Neural cell (in vitro differentiated cells): ENCODE results near the gene ONECUT2. TPM values are rescaled to one million over a fixed set of nuclear protein-coding genes. Genes with fewer than 3 reads are reported as not detected.
"Not testable (repeated sequence)": the region's sequence is repeated elsewhere in the genome, so short reads cannot be mapped to it uniquely, and the experiment has no call there.

Experiments
- H2AFZ ChIP-seq: fragments of 200-600, 300-800 bp; sonication (generic), shearing (Covaris generic); 2 replicates; pipeline ENCODE4 v1.6.0; 2014; ENCODE audit warnings: low read depth, mild to moderate bottlenecking, antibody characterized with exemption, low read length, moderate library complexity
- H3F3A ChIP-seq: fragments of 200-600 bp; shearing (Covaris generic); 2 replicates; pipeline ENCODE4 v1.6.1; 2016; ENCODE audit warnings: mild to moderate bottlenecking, moderate library complexity, mixed read lengths, antibody characterized with exemption, low read length; ENCODE audit not compliant: insufficient read depth, poor library complexity, severe bottlenecking
- H3K27ac ChIP-seq: fragments of 200-600, 300-800 bp; sonication (generic), shearing (Covaris generic); 2 replicates; pipeline ENCODE4 v1.5.1; 2014; ENCODE audit warnings: mild to moderate bottlenecking, low read length, moderate library complexity
- H3K27me3 ChIP-seq: fragments of 300-800, 200-600 bp; sonication (generic), shearing (Covaris generic); 2 replicates; pipeline ENCODE4 v1.6.0; 2014; ENCODE audit warnings: mild to moderate bottlenecking, low read depth, low read length, moderate library complexity; ENCODE audit not compliant: insufficient read depth
- H3K36me3 ChIP-seq: fragments of 300-800, 200-600 bp; sonication (generic), shearing (Covaris generic); 2 replicates; pipeline ENCODE4 v1.5.1; 2014; ENCODE audit warnings: mild to moderate bottlenecking, antibody characterized with exemption, low read length, moderate library complexity; ENCODE audit not compliant: insufficient read depth
- H3K4me2 ChIP-seq: fragments of 300-800, 200-600 bp; sonication (generic), shearing (Covaris generic); 2 replicates; pipeline ENCODE4 v1.6.0; 2014; ENCODE audit warnings: mild to moderate bottlenecking, low read length
- H3K4me3 ChIP-seq: fragments of 300-800, 200-600 bp; sonication (generic), shearing (Covaris generic); 2 replicates; pipeline ENCODE4 v1.5.1; 2014; ENCODE audit warnings: mild to moderate bottlenecking, low read length, moderate library complexity
- H3K79me2 ChIP-seq: fragments of 200-600 bp; shearing (Covaris generic); replicated peaks from 2 replicates; pipeline ENCODE4 v1.6.0; 2014; ENCODE audit warnings: mild to moderate bottlenecking, low read length, moderate library complexity; ENCODE audit not compliant: insufficient read depth
- H3K9ac ChIP-seq: fragments of 300-800, 200-600 bp; sonication (generic), shearing (Covaris generic); 2 replicates; pipeline ENCODE4 v1.6.1; 2016; ENCODE audit warnings: mild to moderate bottlenecking, low read length, mixed read lengths
- H3K9me2 ChIP-seq: fragments of 200-600 bp; shearing (Covaris generic); 2 replicates; pipeline ENCODE4 v1.6.1; 2016; ENCODE audit warnings: mild to moderate bottlenecking, low read length, mixed read lengths; ENCODE audit not compliant: insufficient read depth
- H3K9me3 ChIP-seq: fragments of 200-600, 300-800 bp; sonication (generic), shearing (Covaris generic); 2 replicates; pipeline ENCODE4 v1.6.1; 2016; ENCODE audit warnings: mild to moderate bottlenecking, mixed run types, low read length, moderate library complexity, mixed read lengths
- H4K20me1 ChIP-seq: fragments of 200-600 bp; shearing (Covaris generic); 2 replicates; pipeline ENCODE4 v1.6.1; 2016; ENCODE audit warnings: mild to moderate bottlenecking, mixed run types; ENCODE audit not compliant: insufficient read depth
- CTCF ChIP-seq: fragments of 450-650 bp; IDR thresholded peaks from 2 replicates; pipeline ENCODE4 v1.5.1; 2014; ENCODE audit warnings: antibody characterized with exemption, mild to moderate bottlenecking, moderate library complexity; ENCODE audit not compliant: poor library complexity, severe bottlenecking
- EP300 ChIP-seq: fragments of 450-650 bp; conservative IDR thresholded peaks from 2 replicates; pipeline ENCODE4 v1.6.1; 2014; ENCODE audit warnings: antibody characterized with exemption, mild to moderate bottlenecking, moderate library complexity; ENCODE audit not compliant: poor library complexity, severe bottlenecking
- MXI1 ChIP-seq: fragments of 450-650 bp; conservative IDR thresholded peaks from 2 replicates; pipeline ENCODE4 v1.6.1; 2014; ENCODE audit warnings: antibody characterized with exemption, mild to moderate bottlenecking; ENCODE audit not compliant: poor library complexity, severe bottlenecking
- POLR2AphosphoS5 ChIP-seq: IDR thresholded peaks from 2 replicates; pipeline ENCODE4 v1.6.1; 2012
- RAD21 ChIP-seq: fragments of 450-650 bp; conservative IDR thresholded peaks from 2 replicates; pipeline ENCODE4 v1.6.1; 2014; ENCODE audit warnings: antibody characterized with exemption, mild to moderate bottlenecking, moderate library complexity
- REST ChIP-seq: IDR thresholded peaks from 2 replicates; pipeline ENCODE4 v1.6.1; 2012; ENCODE audit warnings: borderline replicate concordance
- SMC3 ChIP-seq: fragments of 450-650 bp; conservative IDR thresholded peaks from 2 replicates; pipeline ENCODE4 v1.6.1; 2014; ENCODE audit warnings: antibody characterized with exemption, mild to moderate bottlenecking, moderate library complexity; ENCODE audit not compliant: poor library complexity
- TAF1 ChIP-seq: IDR thresholded peaks from 2 replicates; pipeline ENCODE4 v1.6.1; 2012; ENCODE audit warnings: low read depth
- polyA plus RNA-seq: library from polyadenylated mRNA; depleted of rRNA; stranded (reverse); fragments of >200 nt; gene quantifications from 2 replicates; pipeline ENCODE4 v1.2.3, GENCODE V29; 2014

The ONECUT2 gene
- polyA plus RNA-seq, 1 donor from 2014 or later: 4.3 TPM

GRCh38 chr18:57518533-57518932 lies 83.4 kb downstream of the ONECUT2 start:
- no peak overlapping the region for H3K4me2 ChIP-seq
- H3K79me2 ChIP-seq: no peaks in the 10 kb centered on the region
- no peak overlapping the region for H3K27ac ChIP-seq
- H3K9me2 ChIP-seq: no peaks in the 10 kb centered on the region
- no peak for TF ChIP-seq REST
- TF ChIP-seq CTCF: no peak
- TF ChIP-seq POLR2AphosphoS5: no peak
- no peak for TF ChIP-seq MXI1
- TF ChIP-seq SMC3: no peak
- TF ChIP-seq RAD21: no peak
- H3K36me3 ChIP-seq: no peaks in the 10 kb centered on the region
- H3K4me3 ChIP-seq: no peak overlapping the region
- no peaks in the 10 kb centered on the region for H3F3A ChIP-seq
- H3K27me3 ChIP-seq: no peaks in the 10 kb centered on the region
- H3K9ac ChIP-seq: no peak overlapping the region
- no peaks in the 10 kb centered on the region for H4K20me1 ChIP-seq
- no peaks in the 10 kb centered on the region for H3K9me3 ChIP-seq
- no peak overlapping the region for H2AFZ ChIP-seq

- no peak overlapping the region for H3K4me3 ChIP-seq
- H3K9me3 ChIP-seq: no peaks in the 10 kb centered on the region
- no peaks in the 10 kb centered on the region for H3K9me2 ChIP-seq
- H4K20me1 ChIP-seq: no peaks in the 10 kb centered on the region
- no peak overlapping the region for H2AFZ ChIP-seq
- H3K4me2 ChIP-seq: no peak overlapping the region
- no peaks in the 10 kb centered on the region for H3K36me3 ChIP-seq
- H3K27me3 ChIP-seq: no peaks in the 10 kb centered on the region
- no peak overlapping the region for H3K9ac ChIP-seq
- TF ChIP-seq RAD21 (no peak), EP300 (no peak), TAF1 (no peak), MXI1 (no peak), POLR2AphosphoS5 (no peak), SMC3 (no peak), REST (no peak)
- no peaks in the 10 kb centered on the region for H3F3A ChIP-seq
- H3K79me2 ChIP-seq: no peaks in the 10 kb centered on the region
- H3K27ac ChIP-seq: no peak overlapping the region
Measured at GRCh38 chr18:57519668-57520424, 84.7 kb downstream of the ONECUT2 start.

- H3K9me3 ChIP-seq, H3K9me2 ChIP-seq, H3K36me3 ChIP-seq, H2AFZ ChIP-seq, H3K27me3 ChIP-seq, H3K4me3 ChIP-seq, H4K20me1 ChIP-seq, H3K79me2 ChIP-seq, H3F3A ChIP-seq, H3K27ac ChIP-seq, H3K9ac ChIP-seq, H3K4me2 ChIP-seq: not testable (repeated sequence)
Measured at GRCh38 chr18:57522348-57522747, 87.2 kb downstream of the ONECUT2 start.
